Measurements from ENCODE around the gene SPNS1.

The SPNS1 gene

GRCh38 chr16:29009838-29010166, 35.2 kb downstream of the SPNS1 start:
- Mint-ChIP-seq H3K27ac (no peak overlapping the region), H3K27me3 (ENCODE audit: low read depth) (peaks cover 8% of the 10 kb centered on the region), H3K9me3 (no peaks in the 10 kb centered on the region), H3K4me3 (no peak overlapping the region), H3K36me3 (ENCODE audit: low read depth) (no peaks in the 10 kb centered on the region), H3K4me1 (no peaks in the 10 kb centered on the region)
- TF ChIP-seq CTCF (IDR thresholded peaks at IDR 0.05; ENCODE audit: unreplicated experiment in 3 of 3), result no peak

GRCh38 chr16:29011112-29011511, 36.5 kb downstream of the SPNS1 start:
- Mint-ChIP-seq H3K27ac (no peak overlapping the region), H3K9me3 (no peaks in the 10 kb centered on the region), H3K27me3 (ENCODE audit: low read depth) (peaks cover 10% of the 10 kb centered on the region), H3K4me1 (no peaks in the 10 kb centered on the region), H3K36me3 (ENCODE audit: low read depth) (no peaks in the 10 kb centered on the region), H3K4me3 (no peak overlapping the region)
- no peak for TF ChIP-seq CTCF (IDR thresholded peaks at IDR 0.05; ENCODE audit: unreplicated experiment in 3 of 3)

- no peak for TF ChIP-seq CTCF (IDR thresholded peaks at IDR 0.05; ENCODE audit: unreplicated experiment in 3 of 3)
- Mint-ChIP-seq H3K9me3 (no peaks in the 10 kb centered on the region), H3K27me3 (ENCODE audit: low read depth) (peaks cover 10% of the 10 kb centered on the region), H3K27ac (no peak overlapping the region), H3K4me3 (no peak overlapping the region), H3K36me3 (ENCODE audit: low read depth) (no peaks in the 10 kb centered on the region), H3K4me1 (no peaks in the 10 kb centered on the region)
Observed at GRCh38 chr16:29011851-29012250, 37.3 kb downstream of the SPNS1 start.

- no peak for TF ChIP-seq CTCF (IDR thresholded peaks at IDR 0.05; ENCODE audit: unreplicated experiment in 3 of 3)
- Mint-ChIP-seq H3K36me3 (ENCODE audit: low read depth) (no peaks in the 10 kb centered on the region), H3K4me3 (no peak overlapping the region), H3K27ac (no peak overlapping the region), H3K9me3 (no peaks in the 10 kb centered on the region), H3K4me1 (no peaks in the 10 kb centered on the region), H3K27me3 (ENCODE audit: low read depth) (peaks cover 7% of the 10 kb centered on the region)
Observed at GRCh38 chr16:29012913-29013553, 38.5 kb downstream of the SPNS1 start.

- no peak overlapping the region for H3K4me3 Mint-ChIP-seq
- H3K27me3 Mint-ChIP-seq (ENCODE audit: low read depth), result peaks cover 7% of the 10 kb centered on the region
- no peak overlapping the region for H3K27ac Mint-ChIP-seq
- no peaks in the 10 kb centered on the region for H3K9me3 Mint-ChIP-seq
- H3K4me1 Mint-ChIP-seq, result no peaks in the 10 kb centered on the region
- no peaks in the 10 kb centered on the region for H3K36me3 Mint-ChIP-seq (ENCODE audit: low read depth)
- TF ChIP-seq CTCF (IDR thresholded peaks at IDR 0.05; ENCODE audit: unreplicated experiment in 3 of 3), result no peak
Observed at GRCh38 chr16:29014561-29015069, 40.0 kb downstream of the SPNS1 start.

- Mint-ChIP-seq H3K4me3 (no peak overlapping the region), H3K36me3 (ENCODE audit: low read depth) (no peaks in the 10 kb centered on the region), H3K27ac (no peak overlapping the region), H3K9me3 (no peaks in the 10 kb centered on the region), H3K27me3 (ENCODE audit: low read depth) (peaks cover 10% of the 10 kb centered on the region), H3K4me1 (no peaks in the 10 kb centered on the region)
- no peak for TF ChIP-seq CTCF (IDR thresholded peaks at IDR 0.05; ENCODE audit: unreplicated experiment in 3 of 3)
Observed at GRCh38 chr16:29022196-29022595, 47.6 kb downstream of the SPNS1 start.

Measured in nephron (organoid).